ENCODE results near the gene RPP40. TPM values are rescaled to one million over a fixed set of nuclear protein-coding genes. Genes with fewer than 3 reads are reported as not detected.

Gene RPP40
- total and polyA plus RNA-seq, 9 of the 15 experiments (the other 6 are each of a cell fraction or from before 2014, with no cell fraction given): 22.6 to 114 (median 39.0) TPM

DNA sequence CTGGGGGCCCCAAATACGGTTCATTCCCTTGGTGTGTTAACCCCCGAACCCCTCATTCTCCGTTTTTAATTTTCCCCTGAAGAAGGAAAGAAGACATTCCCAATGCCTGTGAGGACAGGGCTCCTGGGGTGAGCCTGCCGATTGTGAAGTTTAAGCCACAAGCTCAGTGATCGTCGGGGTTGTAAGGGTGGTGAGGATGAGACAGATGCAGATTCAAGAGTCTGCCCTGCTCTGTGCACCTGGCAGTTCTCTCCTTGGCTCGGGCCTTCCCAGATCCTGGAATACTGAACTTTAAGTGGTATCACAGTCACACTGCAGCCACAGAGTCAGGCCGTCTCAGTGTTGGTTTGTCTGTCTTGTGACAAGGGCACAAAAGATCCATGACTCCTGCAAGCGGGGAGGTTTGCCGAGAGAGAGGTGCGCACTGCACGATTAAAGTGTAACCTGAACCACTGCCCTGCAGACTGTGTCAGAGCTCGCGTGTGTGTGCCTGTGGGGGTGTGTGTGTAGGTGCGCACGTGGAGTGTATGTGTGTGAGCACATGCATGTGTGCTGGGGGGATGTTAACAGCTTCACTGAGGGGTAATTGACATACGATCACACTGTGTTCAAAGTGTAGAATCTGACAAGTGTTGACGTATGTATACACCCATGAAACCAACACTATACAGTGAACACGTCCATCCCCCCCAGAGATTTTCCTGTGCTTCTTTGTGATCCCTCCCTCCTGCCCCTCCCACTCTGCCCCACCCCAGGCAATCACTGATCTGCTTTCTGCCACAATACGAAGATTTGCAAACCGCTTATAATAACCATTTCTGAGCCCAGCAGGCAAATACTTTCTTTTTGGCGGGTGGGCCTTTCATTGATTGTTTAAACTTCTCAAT is 38.9 kb downstream of the RPP40 start:
- Histone ChIP-seq H3K4me2 (ENCODE audit: insufficient read depth, low read length) (no peak overlapping the region), H3K27ac (ENCODE audit: extremely low read depth, low read depth, low read length) (no peak overlapping the region)
- BruUV-seq (replicated peaks): no TSS peak

More for the DNA sequence above, 38.9 kb downstream of the RPP40 start:
- CTCF ChIA-PET (ENCODE audit: low intra/inter-chr PET ratio): no interaction called here
- Histone ChIP-seq H3K27me3 (ENCODE audit: control insufficient read depth in 2 of 2, insufficient read depth in 2 of 2, low read length in 2 of 2) (peaks cover 22 to 47% of the 10 kb centered on the region in 2 experiments), H3K9me3 (replicated peaks; ENCODE audit: control insufficient read depth, insufficient read depth, low read depth, low read length) (no peaks in the 10 kb centered on the region), H2AFZ (ENCODE audit: low read depth, low read length) (no peak overlapping the region), H3K79me2 (ENCODE audit: control insufficient read depth, insufficient read depth, low read length) (no peaks in the 10 kb centered on the region), H3K4me1 (replicated peaks in 1 of 2; ENCODE audit: control insufficient read depth in 2 of 2, insufficient read depth in 2 of 2, low read length in 2 of 2) (no peaks in the 10 kb centered on the region), H3K9me1 (ENCODE audit: control insufficient read depth, insufficient read depth, low read length) (no peaks in the 10 kb centered on the region), H3K4me3 (no peak overlapping the region), H3K9ac (ENCODE audit: insufficient read depth in 1 of 2, low read depth in 2 of 2, low read length in 2 of 2) (no peak overlapping the region), H3K36me3 (ENCODE audit: control insufficient read depth, insufficient read depth, low read length) (no peaks in the 10 kb centered on the region), H4K20me1 (replicated peaks; ENCODE audit: control insufficient read depth, insufficient read depth, low read length) (no peaks in the 10 kb centered on the region)
- DNase-seq (ENCODE audit: extremely low read depth in 1 of 4, low spot score in 3 of 4) (no peak), FAIRE-seq (no peak), ATAC-seq (peak; percentile 46)
- intact Hi-C loops (cut with micrococcal nuclease) (no loop called here), in situ Hi-C loops (cut with MboI) (no loop called here)
- TF ChIP-seq EZH2 (IDR thresholded peaks at IDR 0.05; ENCODE audit: borderline replicate concordance, low read depth, low read length): peak; percentile 63; the same call in 1 of the 2 replicates
- TF ChIP-seq, protein P1, sequence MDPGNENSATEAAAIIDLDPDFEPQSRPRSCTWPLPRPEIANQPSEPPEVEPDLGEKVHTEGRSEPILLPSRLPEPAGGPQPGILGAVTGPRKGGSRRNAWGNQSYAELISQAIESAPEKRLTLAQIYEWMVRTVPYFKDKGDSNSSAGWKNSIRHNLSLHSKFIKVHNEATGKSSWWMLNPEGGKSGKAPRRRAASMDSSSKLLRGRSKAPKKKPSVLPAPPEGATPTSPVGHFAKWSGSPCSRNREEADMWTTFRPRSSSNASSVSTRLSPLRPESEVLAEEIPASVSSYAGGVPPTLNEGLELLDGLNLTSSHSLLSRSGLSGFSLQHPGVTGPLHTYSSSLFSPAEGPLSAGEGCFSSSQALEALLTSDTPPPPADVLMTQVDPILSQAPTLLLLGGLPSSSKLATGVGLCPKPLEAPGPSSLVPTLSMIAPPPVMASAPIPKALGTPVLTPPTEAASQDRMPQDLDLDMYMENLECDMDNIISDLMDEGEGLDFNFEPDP (CRISPR knock-in tag; IDR thresholded peaks at IDR 0.05): no peak
- POLR2A ChIA-PET: interaction anchor here (1.1 to 1.3 kb wide), 2 partner anchors 10 to 23 kb away, joined by 4 to 5 read pairs; no protein-coding TSS in a partner anchor
- 24% methylated on average over 22 of the region's 22 CpGs for WGBS (ENCODE audit: insufficient coverage, low coverage, missing lambda C conversion rate)

All from K562 (cell line).